Tibial nerve (tissue), 4 donors: Measurements from ENCODE around the gene NDUFAF2. TPM values are rescaled to one million over a fixed set of nuclear protein-coding genes. Genes with fewer than 3 reads are reported as not detected.

Experiments used
- DNase-seq, 2 donors: peaks; one replicate each; pipeline ENCODE4 v3.0.0-alpha.2; 2019; ENCODE audit warnings: low spot score in 2 of 2
- H3K27ac ChIP-seq, 4 donors: fragments of 200-600 bp; sonication (generic) in 3 of 4; one replicate each; pipeline ENCODE4 v1.5.1; 2017 to 2019; ENCODE audit warnings: mild to moderate bottlenecking in 1 of 4
- H3K27me3 ChIP-seq, 2 donors: fragments of 200-600 bp; sonication (generic) in 1 of 2; one replicate each; pipeline versions ENCODE4 v1.5.1 to v1.6.0; 2017 to 2019
- H3K36me3 ChIP-seq, 3 donors: fragments of 200-600 bp; sonication (generic); one replicate each; pipeline ENCODE4 v1.5.1; 2018 to 2019
- H3K4me1 ChIP-seq, 4 donors: fragments of 200-600 bp; sonication (generic) in 3 of 4; one replicate each; pipeline ENCODE4 v1.5.1; 2017 to 2019
- H3K4me3 ChIP-seq, 4 donors: fragments of 200-600 bp; sonication (generic) in 3 of 4; one replicate each; pipeline ENCODE4 v1.5.1; 2017 to 2019; ENCODE audit warnings: mild to moderate bottlenecking in 1 of 4, moderate library complexity in 1 of 4
- H3K9me3 ChIP-seq, 4 donors: fragments of 200-600 bp; sonication (generic) in 3 of 4; one replicate each; pipeline ENCODE4 v1.5.1; 2017 to 2019
- EP300 ChIP-seq, 2 donors: sonication (generic); formaldehyde crosslinking; IDR thresholded peaks; one replicate each; pipeline ENCODE4 v1.6.1; 2017; ENCODE audit warnings: antibody characterized with exemption in 2 of 2, mild to moderate bottlenecking in 1 of 2
- POLR2A ChIP-seq, 2 donors: fragments of 450-650 bp; IDR thresholded peaks; one replicate each; pipeline ENCODE4 v1.6.1; 2017; ENCODE audit warnings: antibody characterized with exemption in 2 of 2, mild to moderate bottlenecking in 2 of 2, moderate library complexity in 2 of 2
- WGBS, 2 donors: methylation state at CpG; one replicate each; pipeline ENCODE4 v1.1.5; 2018; 5-methylcytosine and 5-hydroxymethylcytosine counted together
- total RNA-seq, 4 donors: library from RNA; depleted of rRNA; stranded (reverse); fragments of >200 nt; gene quantifications; one replicate each; pipeline ENCODE4 v1.1.0, GENCODE V29; 2016
- TF ChIP-seq, protein P1 (sequence below), 5 experiments: fragments of 200-600 bp in 3 of 5; fragments of 450-650 bp in 2 of 5; sonication (generic) in 3 of 5; IDR thresholded peaks; one replicate each; pipeline ENCODE4 v1.5.1; 2016 to 2019; ENCODE audit warnings: antibody characterized with exemption in 5 of 5, mild to moderate bottlenecking in 3 of 5, moderate library complexity in 2 of 5

The NDUFAF2 gene
- total RNA-seq, 4 donors from 2014 or later: 16.2 to 46.5 (median 24.2) TPM

DNA sequence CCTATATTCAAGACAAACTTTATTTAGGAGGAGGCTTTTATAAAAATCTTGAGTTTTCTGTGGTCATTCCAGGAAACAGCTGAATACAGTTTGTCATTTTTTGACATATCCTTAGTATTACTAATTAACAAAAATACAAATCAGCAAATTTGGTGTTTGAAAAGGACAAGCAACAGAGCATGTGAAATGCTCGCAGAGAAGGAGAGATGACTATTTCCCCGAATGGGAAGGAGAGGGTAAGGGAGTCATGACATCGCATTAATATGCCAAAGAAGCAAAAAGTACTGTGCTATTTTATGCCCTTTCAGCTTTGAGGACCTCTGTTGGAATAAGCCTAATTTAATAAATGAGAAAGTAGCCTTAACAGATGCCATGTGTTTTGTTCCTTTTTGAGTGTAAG, 215.5 kb downstream of the NDUFAF2 start:
- WGBS, 2 donors: 85 to 90% methylated on average over 3 of the region's 3 CpGs
- no peak for DNase-seq
- Histone ChIP-seq H3K4me1 (peaks cover 0 to 42% (median 5%) of the 10 kb centered on the region in 4 donors), H3K27ac (no peak overlapping the region), H3K27me3 (no peaks in the 10 kb centered on the region), H3K9me3 (no peaks in the 10 kb centered on the region), H3K36me3 (peaks cover 0 to 41% (median 0%) of the 10 kb centered on the region in 3 donors), H3K4me3 (no peak overlapping the region)
- TF ChIP-seq EP300 (IDR thresholded peaks at IDR 0.05): no peak
- TF ChIP-seq, protein P1, sequence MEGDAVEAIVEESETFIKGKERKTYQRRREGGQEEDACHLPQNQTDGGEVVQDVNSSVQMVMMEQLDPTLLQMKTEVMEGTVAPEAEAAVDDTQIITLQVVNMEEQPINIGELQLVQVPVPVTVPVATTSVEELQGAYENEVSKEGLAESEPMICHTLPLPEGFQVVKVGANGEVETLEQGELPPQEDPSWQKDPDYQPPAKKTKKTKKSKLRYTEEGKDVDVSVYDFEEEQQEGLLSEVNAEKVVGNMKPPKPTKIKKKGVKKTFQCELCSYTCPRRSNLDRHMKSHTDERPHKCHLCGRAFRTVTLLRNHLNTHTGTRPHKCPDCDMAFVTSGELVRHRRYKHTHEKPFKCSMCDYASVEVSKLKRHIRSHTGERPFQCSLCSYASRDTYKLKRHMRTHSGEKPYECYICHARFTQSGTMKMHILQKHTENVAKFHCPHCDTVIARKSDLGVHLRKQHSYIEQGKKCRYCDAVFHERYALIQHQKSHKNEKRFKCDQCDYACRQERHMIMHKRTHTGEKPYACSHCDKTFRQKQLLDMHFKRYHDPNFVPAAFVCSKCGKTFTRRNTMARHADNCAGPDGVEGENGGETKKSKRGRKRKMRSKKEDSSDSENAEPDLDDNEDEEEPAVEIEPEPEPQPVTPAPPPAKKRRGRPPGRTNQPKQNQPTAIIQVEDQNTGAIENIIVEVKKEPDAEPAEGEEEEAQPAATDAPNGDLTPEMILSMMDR (IDR thresholded peaks at IDR 0.05): no peak
- TF ChIP-seq POLR2A (IDR thresholded peaks at IDR 0.05): no peak

DNA sequence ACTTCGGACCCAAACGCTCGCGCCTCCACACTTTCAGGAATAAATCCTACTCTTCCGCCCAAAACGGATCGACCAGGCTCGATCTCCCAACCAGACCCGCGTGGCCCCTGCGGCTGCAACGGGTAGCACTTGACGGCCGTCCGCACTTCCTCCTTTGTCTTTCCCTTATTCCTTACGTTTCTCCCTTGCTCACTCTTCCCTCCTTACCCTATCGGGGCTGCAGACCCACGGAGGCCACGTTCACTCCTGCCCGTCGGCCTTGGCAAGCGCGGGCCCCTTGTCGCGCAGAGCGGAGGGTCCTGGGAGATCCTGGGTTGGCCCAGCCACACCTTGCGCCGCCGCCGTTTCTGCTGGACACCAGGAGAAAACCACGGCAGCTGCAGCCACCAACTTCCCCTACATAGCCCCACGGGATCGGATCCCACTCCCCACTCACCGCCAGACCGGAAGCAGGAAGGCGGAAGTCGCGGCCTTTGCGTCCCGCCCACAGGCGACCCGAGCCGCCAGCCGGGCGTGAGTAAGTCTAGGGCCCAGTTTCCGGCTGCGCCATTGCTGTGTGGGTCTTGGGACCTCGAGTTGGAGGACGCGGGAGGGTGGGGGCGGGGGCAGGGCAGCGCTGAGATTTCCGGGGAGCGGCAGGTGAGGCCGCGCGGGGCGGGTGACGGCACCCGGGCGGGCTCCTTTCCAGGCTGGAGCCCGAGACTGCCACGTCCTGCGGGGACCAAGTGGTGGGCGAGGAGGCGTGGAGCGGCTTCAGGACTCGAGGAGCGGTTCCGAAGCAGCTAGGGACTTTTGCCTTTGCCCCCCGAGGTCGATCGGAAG, 217.2 kb downstream of the NDUFAF2 start, which contains the start of gene SMIM15:
SMIM15 (minus strand) TSS at position 459 of the 822 bp plus-strand sequence. CDS start 2,297 bp downstream, outside the sequence.
- no peaks in the 10 kb centered on the region for H3K9me3 ChIP-seq
- H3K4me3 ChIP-seq: peak within 1 kb of the TSS; percentile 75 to 87 (median 76)
- H3K27me3 ChIP-seq: no peaks in the 10 kb centered on the region
- 1 to 2% methylated on average over 49 to 62 of the region's 73 CpGs for WGBS, 2 donors
- peaks cover 0 to 26% (median 0%) of the 10 kb centered on the region in 3 donors for H3K36me3 ChIP-seq
- H3K4me1 ChIP-seq: peaks cover 0 to 44% (median 5%) of the 10 kb centered on the region in 4 donors
- peak within 1 kb of the TSS; percentile 80 to 96 (median 94) for H3K27ac ChIP-seq
- peak; percentile 73 to 74 for DNase-seq
- TF ChIP-seq, protein P1 (IDR thresholded peaks at IDR 0.05): peak in 2 of 5 experiments; percentile 32 to 34
- TF ChIP-seq EP300 (IDR thresholded peaks at IDR 0.05) (peak in 1 of 2 donors; percentile 85), POLR2A (IDR thresholded peaks at IDR 0.05) (peak; percentile 24 to 36)

DNA sequence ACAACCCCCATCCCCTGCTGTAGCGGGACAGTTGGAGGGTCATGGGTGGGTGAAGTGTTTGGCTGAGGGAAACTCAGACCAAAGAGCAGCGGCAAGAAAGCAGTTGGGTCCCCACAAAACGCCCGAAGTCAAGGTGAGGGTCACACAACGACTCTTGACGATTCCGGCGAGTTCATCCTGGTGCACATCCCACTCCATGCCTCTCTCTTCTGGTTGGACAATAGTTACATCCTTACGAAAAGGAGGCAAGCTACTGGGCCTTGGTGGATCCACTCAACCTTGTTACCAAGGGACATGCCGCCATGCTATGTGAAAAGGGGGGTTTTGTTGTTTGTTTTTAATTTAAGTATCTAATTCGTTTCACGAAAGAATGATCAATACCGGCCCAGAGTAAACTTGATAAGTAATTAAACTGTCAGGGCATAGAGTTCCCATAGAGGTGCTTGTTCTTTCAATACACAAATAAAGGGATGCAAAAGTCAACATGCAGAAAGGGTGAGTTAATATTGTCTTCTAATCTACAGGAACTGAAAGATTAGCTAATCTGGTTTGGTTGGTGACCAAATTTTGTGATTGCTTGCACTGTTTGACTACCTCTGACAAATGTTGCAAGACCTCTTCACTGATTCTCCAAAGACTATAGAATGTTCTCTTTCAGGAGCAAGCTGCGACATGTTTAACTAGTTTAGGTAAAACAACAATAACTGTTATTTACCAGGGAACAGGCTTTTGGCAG, 218.0 kb downstream of the NDUFAF2 start:
- H3K4me3 ChIP-seq: peak overlapping the region; percentile 75 to 87 (median 76)
- no peaks in the 10 kb centered on the region for H3K9me3 ChIP-seq
- H3K27ac ChIP-seq: peak overlapping the region; percentile 80 to 96 (median 94)
- TF ChIP-seq POLR2A (IDR thresholded peaks at IDR 0.05): no peak
- TF ChIP-seq, protein P1 (IDR thresholded peaks at IDR 0.05): no peak
- no peak for TF ChIP-seq EP300 (IDR thresholded peaks at IDR 0.05)
- H3K27me3 ChIP-seq: no peaks in the 10 kb centered on the region
- WGBS, 2 donors: 25 to 26% methylated on average over 14 of the region's 14 CpGs
- H3K36me3 ChIP-seq: peaks cover 0 to 23% (median 0%) of the 10 kb centered on the region in 3 donors
- peaks cover 0 to 47% (median 6%) of the 10 kb centered on the region in 4 donors for H3K4me1 ChIP-seq
- DNase-seq: peak in 1 of 2 donors; percentile 14

DNA sequence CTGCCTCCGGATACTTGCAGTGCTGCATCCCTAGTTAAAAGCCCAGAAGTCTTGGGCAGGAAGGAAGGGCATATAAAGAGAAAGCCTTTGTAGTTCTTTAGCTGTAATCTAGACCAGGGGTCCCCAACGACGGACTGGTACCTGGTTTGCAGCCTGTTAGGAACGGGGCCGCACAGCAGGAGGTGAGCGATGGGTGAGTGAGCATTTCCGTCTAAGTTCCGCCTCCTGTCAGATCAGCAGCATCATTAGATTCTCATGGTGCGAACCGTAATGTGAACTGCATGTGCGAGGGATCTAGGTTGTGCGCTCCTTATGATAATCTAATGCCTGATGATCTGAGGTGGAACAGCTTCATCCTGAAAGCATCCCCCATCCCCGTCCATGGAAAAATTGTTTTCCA, 218.9 kb downstream of the NDUFAF2 start:
- Histone ChIP-seq H3K27me3 (no peaks in the 10 kb centered on the region), H3K4me3 (no peak overlapping the region), H3K36me3 (peaks cover 0 to 19% (median 0%) of the 10 kb centered on the region in 3 donors), H3K27ac (no peak overlapping the region), H3K4me1 (peaks cover 0 to 40% (median 6%) of the 10 kb centered on the region in 4 donors), H3K9me3 (no peaks in the 10 kb centered on the region)
- 94 to 98% methylated on average over 13 of the region's 13 CpGs for WGBS, 2 donors
- TF ChIP-seq, protein P1 (IDR thresholded peaks at IDR 0.05): no peak
- TF ChIP-seq POLR2A (IDR thresholded peaks at IDR 0.05) (no peak), EP300 (IDR thresholded peaks at IDR 0.05) (no peak)
- DNase-seq: no peak
